ENCODE results near the gene F2RL1.
"Not testable (repeated sequence)": the region's sequence is repeated elsewhere in the genome, so short reads cannot be mapped to it uniquely, and the experiment has no call there.

F2RL1 gene

GRCh38 chr5:76787237-76787636 is 31.6 kb upstream of the F2RL1 start:
- Histone ChIP-seq H3K9me2 (replicated peaks; ENCODE audit: control insufficient read depth, low read length) (no peaks in the 10 kb centered on the region), H3K27ac (ENCODE audit: low read depth, low read length) (no peak overlapping the region), H3K79me2 (ENCODE audit: control insufficient read depth, low read length) (no peaks in the 10 kb centered on the region), H4K20me1 (ENCODE audit: control insufficient read depth, insufficient read depth, low read depth, low read length) (no peaks in the 10 kb centered on the region), H3K27me3 (ENCODE audit: control insufficient read depth, low read length) (peaks cover 6% of the 10 kb centered on the region; the same call in 1 of the 2 replicates), H3K4me2 (ENCODE audit: low read length) (no peak overlapping the region), H3F3A (ENCODE audit: control insufficient read depth, insufficient read depth) (no peaks in the 10 kb centered on the region), H3K4me1 (ENCODE audit: control insufficient read depth, low read length) (peaks cover 4% of the 10 kb centered on the region; the same call in 1 of the 2 replicates), H3K36me3 (ENCODE audit: control insufficient read depth, low read length) (no peaks in the 10 kb centered on the region), H3K4me3 (ENCODE audit: low read length) (no peak overlapping the region), H3K9me3 (ENCODE audit: control insufficient read depth, insufficient read depth, low read length) (no peaks in the 10 kb centered on the region)
- TF ChIP-seq EZH2phosphoT487 (IDR thresholded peaks at IDR 0.05; ENCODE audit: borderline replicate concordance, low read length) (no peak), CTCF (IDR thresholded peaks at IDR 0.05; ENCODE audit: low read depth, low read length, poor library complexity, severe bottlenecking) (no peak)

- Histone ChIP-seq H3F3A (ENCODE audit: control insufficient read depth, insufficient read depth) (no peaks in the 10 kb centered on the region), H3K27me3 (ENCODE audit: control insufficient read depth, low read length) (peaks cover 5% of the 10 kb centered on the region; the same call in 1 of the 2 replicates), H3K36me3 (ENCODE audit: control insufficient read depth, low read length) (no peaks in the 10 kb centered on the region), H3K9me3 (ENCODE audit: control insufficient read depth, insufficient read depth, low read length) (no peaks in the 10 kb centered on the region), H3K4me3 (ENCODE audit: low read length) (no peak overlapping the region), H4K20me1 (ENCODE audit: control insufficient read depth, insufficient read depth, low read depth, low read length) (no peaks in the 10 kb centered on the region), H3K9me2 (replicated peaks; ENCODE audit: control insufficient read depth, low read length) (no peaks in the 10 kb centered on the region), H3K4me2 (ENCODE audit: low read length) (no peak overlapping the region), H3K27ac (ENCODE audit: low read depth, low read length) (no peak overlapping the region), H3K4me1 (ENCODE audit: control insufficient read depth, low read length) (peaks cover 4% of the 10 kb centered on the region; the same call in 1 of the 2 replicates), H3K79me2 (ENCODE audit: control insufficient read depth, low read length) (no peaks in the 10 kb centered on the region)
- TF ChIP-seq EZH2phosphoT487 (IDR thresholded peaks at IDR 0.05; ENCODE audit: borderline replicate concordance, low read length): no peak
- no peak for TF ChIP-seq CTCF (IDR thresholded peaks at IDR 0.05; ENCODE audit: low read depth, low read length, poor library complexity, severe bottlenecking)
Measured at GRCh38 chr5:76788362-76788761, 30.5 kb upstream of the F2RL1 start.

GRCh38 chr5:76789275-76789674 is 29.6 kb upstream of the F2RL1 start:
- not testable (repeated sequence) for H4K20me1 ChIP-seq (ENCODE audit: control insufficient read depth, insufficient read depth, low read depth, low read length); H3K4me2 ChIP-seq (ENCODE audit: low read length); H3K27ac ChIP-seq (ENCODE audit: low read depth, low read length); H3K9me3 ChIP-seq (ENCODE audit: control insufficient read depth, insufficient read depth, low read length); H3K9me2 ChIP-seq (replicated peaks; ENCODE audit: control insufficient read depth, low read length); H3K79me2 ChIP-seq (ENCODE audit: control insufficient read depth, low read length); H3K36me3 ChIP-seq (ENCODE audit: control insufficient read depth, low read length); H3F3A ChIP-seq (ENCODE audit: control insufficient read depth, insufficient read depth); H3K4me1 ChIP-seq (ENCODE audit: control insufficient read depth, low read length); H3K4me3 ChIP-seq (ENCODE audit: low read length); H3K27me3 ChIP-seq (ENCODE audit: control insufficient read depth, low read length)

GRCh38 chr5:76789991-76790581 is 28.7 kb upstream of the F2RL1 start:
- Histone ChIP-seq H3K4me2 (ENCODE audit: low read length) (no peak overlapping the region), H4K20me1 (ENCODE audit: control insufficient read depth, insufficient read depth, low read depth, low read length) (no peaks in the 10 kb centered on the region), H3K27me3 (ENCODE audit: control insufficient read depth, low read length) (no peaks in the 10 kb centered on the region), H3K27ac (ENCODE audit: low read depth, low read length) (no peak overlapping the region), H3F3A (ENCODE audit: control insufficient read depth, insufficient read depth) (no peaks in the 10 kb centered on the region), H3K4me1 (ENCODE audit: control insufficient read depth, low read length) (peaks cover 4% of the 10 kb centered on the region; the same call in 1 of the 2 replicates), H3K9me3 (ENCODE audit: control insufficient read depth, insufficient read depth, low read length) (no peaks in the 10 kb centered on the region), H3K4me3 (ENCODE audit: low read length) (no peak overlapping the region), H3K36me3 (ENCODE audit: control insufficient read depth, low read length) (no peaks in the 10 kb centered on the region), H3K79me2 (ENCODE audit: control insufficient read depth, low read length) (no peaks in the 10 kb centered on the region), H3K9me2 (replicated peaks; ENCODE audit: control insufficient read depth, low read length) (no peaks in the 10 kb centered on the region)
- no peak for TF ChIP-seq EZH2phosphoT487 (IDR thresholded peaks at IDR 0.05; ENCODE audit: borderline replicate concordance, low read length)

All from DOHH2 (cell line).